ENCODE measurements around the gene CFAP100.
A peak's percentile ranks its signal among the peaks of the same experiment; 100 is the strongest.

CFAP100 gene

DNA sequence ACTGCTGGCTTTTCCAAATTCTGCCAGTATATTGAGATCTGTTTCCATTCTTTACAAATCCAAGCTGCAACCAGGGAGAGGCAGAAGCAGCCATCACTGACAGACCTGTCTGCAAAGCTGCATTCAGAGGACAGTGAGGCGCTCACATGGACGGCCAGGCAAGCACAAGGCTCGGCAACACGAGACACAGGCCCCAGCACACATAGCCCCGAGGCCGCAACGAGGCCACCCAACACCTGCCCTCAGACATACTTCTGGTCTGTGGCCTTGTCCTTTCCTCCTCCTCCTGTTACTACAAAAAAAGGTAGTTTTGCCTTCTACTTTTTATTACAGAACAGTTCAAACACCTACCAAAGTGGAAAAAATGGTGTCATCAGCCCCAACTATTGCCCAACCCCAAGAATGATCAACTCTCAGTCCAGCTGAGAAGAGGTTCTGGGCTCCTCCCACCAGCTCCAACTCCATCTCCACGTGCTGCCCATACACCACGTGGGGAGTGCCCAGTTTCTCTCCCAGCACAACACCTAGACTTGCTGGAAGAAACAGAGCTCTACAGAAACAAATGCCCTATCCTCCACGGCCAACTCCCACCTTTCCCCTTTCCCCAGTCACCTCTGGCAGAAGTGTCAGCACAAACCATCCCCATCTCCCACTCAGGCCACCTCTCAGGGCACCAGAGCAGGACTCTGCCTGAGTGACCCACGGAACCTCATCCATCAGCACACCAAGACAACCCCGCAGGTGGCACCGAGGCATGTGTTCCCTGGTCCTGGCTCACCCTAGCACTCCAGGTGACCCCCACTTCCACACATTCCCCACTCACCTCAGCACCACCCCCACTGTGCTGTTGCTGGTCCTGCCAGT is 73.6 kb downstream of the CFAP100 start:
- TF ChIP-seq, protein P1, sequence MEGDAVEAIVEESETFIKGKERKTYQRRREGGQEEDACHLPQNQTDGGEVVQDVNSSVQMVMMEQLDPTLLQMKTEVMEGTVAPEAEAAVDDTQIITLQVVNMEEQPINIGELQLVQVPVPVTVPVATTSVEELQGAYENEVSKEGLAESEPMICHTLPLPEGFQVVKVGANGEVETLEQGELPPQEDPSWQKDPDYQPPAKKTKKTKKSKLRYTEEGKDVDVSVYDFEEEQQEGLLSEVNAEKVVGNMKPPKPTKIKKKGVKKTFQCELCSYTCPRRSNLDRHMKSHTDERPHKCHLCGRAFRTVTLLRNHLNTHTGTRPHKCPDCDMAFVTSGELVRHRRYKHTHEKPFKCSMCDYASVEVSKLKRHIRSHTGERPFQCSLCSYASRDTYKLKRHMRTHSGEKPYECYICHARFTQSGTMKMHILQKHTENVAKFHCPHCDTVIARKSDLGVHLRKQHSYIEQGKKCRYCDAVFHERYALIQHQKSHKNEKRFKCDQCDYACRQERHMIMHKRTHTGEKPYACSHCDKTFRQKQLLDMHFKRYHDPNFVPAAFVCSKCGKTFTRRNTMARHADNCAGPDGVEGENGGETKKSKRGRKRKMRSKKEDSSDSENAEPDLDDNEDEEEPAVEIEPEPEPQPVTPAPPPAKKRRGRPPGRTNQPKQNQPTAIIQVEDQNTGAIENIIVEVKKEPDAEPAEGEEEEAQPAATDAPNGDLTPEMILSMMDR (IDR thresholded peaks at IDR 0.05) = no peak
- Mint-ChIP-seq H3K36me3 (ENCODE audit: low read depth) (peaks cover 66% of the 10 kb centered on the region), H3K9me3 (no peaks in the 10 kb centered on the region), H3K4me3 (no peak overlapping the region), H3K4me1 (peaks cover 29% of the 10 kb centered on the region), H3K27me3 (ENCODE audit: low read depth, poor library complexity) (no peaks in the 10 kb centered on the region), H3K27ac (peak overlapping the region; percentile 79)
- no peak for DNase-seq

DNA sequence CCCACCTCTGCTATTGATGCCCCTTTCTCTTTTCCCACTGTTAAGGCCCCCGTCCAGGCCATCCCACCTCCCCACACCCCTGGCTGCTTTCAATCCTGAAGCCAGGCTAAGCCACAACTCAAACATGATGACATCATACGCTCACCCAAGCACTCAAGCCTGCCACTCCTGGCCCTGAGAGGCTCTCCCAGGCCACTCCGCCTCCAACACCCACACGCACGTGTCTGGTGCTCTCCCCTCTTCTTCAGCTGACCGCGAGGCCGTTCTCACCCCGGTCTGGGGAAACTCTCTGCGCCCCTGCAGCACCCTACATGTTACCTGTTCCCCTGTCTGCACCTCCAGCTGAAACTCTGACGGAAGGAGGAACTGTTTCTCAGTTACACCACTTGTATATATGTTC is 74.8 kb downstream of the CFAP100 start:
- Mint-ChIP-seq H3K36me3 (ENCODE audit: low read depth) (peaks cover 58% of the 10 kb centered on the region), H3K27me3 (ENCODE audit: low read depth, poor library complexity) (no peaks in the 10 kb centered on the region), H3K4me3 (no peak overlapping the region), H3K4me1 (peaks cover 41% of the 10 kb centered on the region), H3K9me3 (no peaks in the 10 kb centered on the region), H3K27ac (peak overlapping the region; percentile 74)
- DNase-seq = no peak
- TF ChIP-seq, protein P1 (IDR thresholded peaks at IDR 0.05) = no peak

DNA sequence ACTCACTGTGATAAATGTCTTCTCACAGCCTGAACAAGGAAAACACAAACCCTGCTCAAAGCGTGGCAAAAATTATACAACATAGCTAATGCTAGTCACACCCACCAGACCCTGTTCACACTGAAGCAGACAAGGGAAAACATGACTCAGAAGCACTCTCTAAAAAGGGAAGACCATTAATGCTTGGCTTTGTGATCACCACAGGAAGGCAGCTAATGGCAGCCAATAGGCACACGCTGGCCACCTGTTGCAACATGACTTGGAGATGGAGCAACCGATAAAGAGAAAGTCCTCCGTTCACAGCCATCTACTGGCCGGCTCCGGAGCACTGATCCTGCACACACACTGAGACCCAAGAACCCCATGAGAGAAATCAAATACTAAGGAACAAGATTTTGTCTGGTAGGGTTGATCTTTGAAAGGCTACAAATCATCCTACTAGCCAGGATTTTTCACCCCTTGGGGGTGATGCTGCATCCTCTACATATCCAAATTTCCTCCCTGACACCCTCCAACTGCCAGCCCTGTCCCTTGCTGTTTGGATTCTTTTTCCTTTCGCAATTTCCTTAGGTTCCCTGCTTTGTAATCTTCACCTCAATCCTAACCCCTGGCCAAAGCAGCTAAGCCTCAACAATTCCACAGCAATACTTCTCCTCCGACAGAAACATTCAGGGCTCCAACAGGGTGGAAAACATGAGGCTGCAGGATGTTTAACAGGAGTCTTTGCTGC is 77.7 kb downstream of the CFAP100 start:
- TF ChIP-seq, protein P1 (IDR thresholded peaks at IDR 0.05) = no peak
- peaks cover 6% of the 10 kb centered on the region for H3K27me3 Mint-ChIP-seq (ENCODE audit: low read depth, poor library complexity)
- no peak overlapping the region for H3K27ac Mint-ChIP-seq
- peak overlapping the region; percentile 91 for H3K4me3 Mint-ChIP-seq
- peaks cover 55% of the 10 kb centered on the region for H3K4me1 Mint-ChIP-seq
- H3K36me3 Mint-ChIP-seq (ENCODE audit: low read depth) = peaks cover 39% of the 10 kb centered on the region
- no peak for DNase-seq
- no peaks in the 10 kb centered on the region for H3K9me3 Mint-ChIP-seq

DNA sequence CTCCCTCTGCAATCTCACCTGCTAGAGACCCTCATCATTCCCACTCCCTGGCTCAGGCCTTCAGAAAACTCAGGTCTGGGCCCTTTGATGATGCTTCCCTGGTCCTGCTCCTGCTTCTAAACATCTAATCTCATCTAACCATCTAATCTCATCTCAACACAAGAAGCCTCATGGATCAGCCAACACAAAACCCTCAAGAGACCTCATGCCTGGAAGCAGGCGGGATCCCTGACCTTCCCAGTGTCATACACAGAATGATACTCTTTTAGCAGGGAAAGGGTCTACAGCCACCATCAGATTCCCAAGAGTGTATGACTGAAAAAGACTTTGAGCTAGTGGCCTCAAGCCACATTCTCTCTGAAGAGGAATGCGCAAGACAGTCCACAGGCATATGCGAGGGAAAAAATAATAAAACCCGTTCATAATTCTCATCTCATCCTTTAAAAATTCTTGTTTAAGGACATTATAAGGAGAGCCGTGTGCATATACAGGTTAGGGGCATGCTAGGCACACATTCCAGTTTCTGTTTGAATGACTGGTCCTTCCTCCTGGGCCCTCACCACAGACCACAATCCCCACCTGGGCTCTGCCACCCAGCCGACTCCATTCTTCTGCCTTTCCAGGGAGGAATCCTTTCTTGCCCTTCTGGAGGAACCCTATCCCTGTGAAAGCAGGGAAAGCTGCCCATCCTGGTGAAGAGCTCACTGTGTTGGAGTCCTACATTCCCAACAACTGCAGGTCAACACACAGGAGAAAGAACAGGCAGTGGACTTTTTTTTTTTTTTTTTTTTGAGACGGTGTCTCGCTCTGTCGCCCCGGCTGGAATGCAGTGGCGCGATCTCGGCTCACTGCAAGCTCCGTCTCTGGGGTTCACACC is 78.8 kb downstream of the CFAP100 start:
- peaks cover 50% of the 10 kb centered on the region for H3K4me1 Mint-ChIP-seq
- DNase-seq = no peak
- no peak overlapping the region for H3K27ac Mint-ChIP-seq
- peak overlapping the region; percentile 91 for H3K4me3 Mint-ChIP-seq
- peaks cover 31% of the 10 kb centered on the region for H3K36me3 Mint-ChIP-seq (ENCODE audit: low read depth)
- H3K9me3 Mint-ChIP-seq = no peaks in the 10 kb centered on the region
- TF ChIP-seq, protein P1 (IDR thresholded peaks at IDR 0.05) = no peak
- peaks cover 13% of the 10 kb centered on the region for H3K27me3 Mint-ChIP-seq (ENCODE audit: low read depth, poor library complexity)

DNA sequence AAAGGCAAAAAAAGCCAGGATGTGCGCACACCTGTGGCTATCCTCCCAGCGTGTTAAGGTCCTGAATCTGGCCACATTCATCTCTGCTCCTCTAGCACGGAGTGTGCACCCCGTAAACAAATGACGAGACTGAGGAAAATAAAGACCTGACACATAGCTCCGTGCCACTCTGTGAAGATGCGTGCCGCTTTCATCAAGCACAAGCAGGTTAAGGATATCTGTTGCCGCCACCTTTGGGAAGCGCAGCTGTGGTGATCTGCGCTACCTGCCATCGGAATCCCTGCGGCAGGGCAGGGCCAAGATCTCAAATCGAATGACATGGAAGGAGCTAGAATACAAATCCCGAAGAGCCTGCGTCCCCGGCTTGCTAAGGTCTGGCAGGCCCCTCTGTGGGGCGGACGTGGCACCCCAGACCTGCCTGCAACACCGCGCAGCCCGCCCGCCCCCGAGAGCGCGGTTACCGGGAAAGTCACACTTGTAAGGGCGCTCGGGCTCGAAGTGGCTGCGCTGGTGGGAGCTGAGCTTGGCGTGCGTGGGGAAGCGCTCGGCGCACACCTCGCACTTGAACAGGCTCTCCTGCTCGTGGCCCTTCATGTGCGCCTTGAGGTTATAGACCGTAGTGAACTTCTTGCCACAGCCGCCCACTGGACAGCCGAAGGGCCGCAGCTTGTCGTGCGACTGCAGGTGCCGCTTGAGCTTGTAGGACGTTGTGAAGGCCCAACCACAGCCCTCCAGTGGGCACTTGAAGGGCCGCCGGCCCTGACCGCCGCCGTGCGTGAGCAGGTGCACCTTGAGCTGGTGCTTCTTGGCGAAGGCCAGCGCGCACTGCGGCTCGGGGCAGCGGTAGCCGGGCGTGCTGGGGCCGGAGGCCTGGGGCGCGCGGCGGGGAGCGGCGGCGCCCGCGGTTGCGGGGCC is 80.0 kb downstream of the CFAP100 start:
- Mint-ChIP-seq H3K27ac (peak overlapping the region; percentile 86), H3K4me1 (peaks cover 46% of the 10 kb centered on the region), H3K9me3 (no peaks in the 10 kb centered on the region), H3K36me3 (ENCODE audit: low read depth) (peaks cover 19% of the 10 kb centered on the region), H3K27me3 (ENCODE audit: low read depth, poor library complexity) (peaks cover 14% of the 10 kb centered on the region), H3K4me3 (peak overlapping the region; percentile 91)
- DNase-seq = peak; percentile 54
- TF ChIP-seq, protein P1 (IDR thresholded peaks at IDR 0.05) = no peak

Data from nephron progenitor cell (in vitro differentiated cells).